ENCODE data around the gene TWF2.

The TWF2 gene

GRCh38 chr3:52198643-52199608 lies 40.0 kb downstream of the TWF2 start:
- no peak for DNase-seq

DNA sequence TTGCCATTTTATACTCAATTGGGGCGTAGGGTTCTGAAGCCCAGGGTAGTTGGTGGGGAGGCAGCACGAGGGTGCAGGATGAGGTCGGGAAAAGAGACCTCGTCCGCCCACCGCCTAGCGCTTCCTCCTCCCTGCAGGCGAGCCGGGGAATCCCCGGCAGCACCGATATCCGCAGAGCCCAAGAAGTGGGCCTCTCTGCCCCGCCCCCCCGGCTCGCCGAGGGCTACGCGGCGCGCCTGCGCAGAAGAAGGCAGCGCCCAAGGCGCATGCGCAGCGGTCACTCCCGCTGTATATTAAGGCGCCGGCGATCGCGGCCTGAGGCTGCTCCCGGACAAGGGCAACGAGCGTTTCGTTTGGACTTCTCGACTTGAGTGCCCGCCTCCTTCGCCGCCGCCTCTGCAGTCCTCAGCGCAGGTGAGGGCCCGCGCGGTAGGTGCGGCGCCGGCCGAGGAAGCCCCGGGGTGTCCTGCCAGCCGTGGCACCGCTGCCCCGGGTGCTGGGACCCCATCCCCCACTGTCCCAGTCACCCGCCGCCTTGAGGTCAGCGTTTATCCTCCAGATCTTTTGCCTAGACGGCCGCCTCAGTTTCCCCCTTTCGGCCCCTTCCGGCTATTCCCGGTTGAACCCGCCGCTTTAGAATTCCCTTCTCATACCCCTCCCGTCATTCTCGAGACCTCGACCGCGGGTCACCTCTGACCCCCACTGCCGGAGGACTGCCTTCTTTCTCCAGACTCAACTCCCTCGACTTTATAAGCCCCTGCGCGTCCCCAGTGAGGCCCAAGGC lies 40.9 kb downstream of the TWF2 start, which contains the start of gene ALAS1:
TSS of gene ALAS1 (plus strand) at position 319 of the 784 bp plus-strand sequence. CDS start 1,082 bp downstream, outside the sequence.
- peak; percentile 64 for DNase-seq

GRCh38 chr3:52197499-52197841 lies 41.5 kb downstream of the TWF2 start:
- DNase-seq, result no peak

DNA sequence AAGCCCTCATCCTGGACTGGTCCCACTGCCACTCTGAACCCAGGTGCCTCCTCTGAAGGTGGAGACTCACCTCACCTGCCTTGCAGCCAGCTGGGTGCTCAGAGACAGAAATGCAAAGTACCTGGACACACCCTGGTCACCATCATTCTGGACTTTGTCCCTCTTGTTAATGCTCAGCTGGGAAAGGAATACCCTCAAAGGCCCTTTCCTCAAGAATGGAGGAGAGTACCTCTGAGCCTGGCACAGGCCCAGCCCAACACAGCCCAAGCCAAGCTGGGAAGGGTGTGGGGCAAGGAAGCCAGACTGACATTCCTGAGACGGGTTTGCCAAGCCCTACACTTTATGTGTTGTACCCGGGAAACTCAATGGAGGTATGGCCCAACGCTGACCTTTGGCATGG lies 42.0 kb downstream of the TWF2 start:
- no peak for DNase-seq

DNA sequence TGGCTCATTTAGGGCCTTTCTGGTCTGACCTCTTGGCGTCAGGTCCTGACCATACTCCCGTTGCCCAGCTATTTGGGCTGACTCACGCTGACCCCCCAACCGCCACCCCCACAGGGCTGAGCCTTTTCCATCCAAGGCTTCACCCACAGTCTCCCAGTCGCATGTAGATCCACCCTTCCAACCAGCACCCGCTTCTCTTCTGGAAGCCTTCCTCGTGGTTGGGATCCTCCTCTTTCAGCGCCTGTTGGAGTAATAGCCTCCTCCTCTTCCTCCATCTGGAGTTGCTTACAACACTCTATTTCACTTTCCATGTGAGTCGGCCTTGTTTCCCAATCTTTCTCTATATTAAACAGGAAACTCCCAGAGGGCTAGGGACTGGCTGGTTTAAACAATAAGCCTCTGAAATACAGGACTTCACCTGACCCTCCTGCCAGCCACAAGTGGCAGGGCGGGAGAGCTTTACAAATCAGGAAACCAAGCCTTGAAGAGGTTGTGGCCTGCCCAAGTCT lies 43.1 kb downstream of the TWF2 start:
- DNase-seq, result no peak

GRCh38 chr3:52195291-52195597 lies 43.7 kb downstream of the TWF2 start:
- DNase-seq, result no peak

DNA sequence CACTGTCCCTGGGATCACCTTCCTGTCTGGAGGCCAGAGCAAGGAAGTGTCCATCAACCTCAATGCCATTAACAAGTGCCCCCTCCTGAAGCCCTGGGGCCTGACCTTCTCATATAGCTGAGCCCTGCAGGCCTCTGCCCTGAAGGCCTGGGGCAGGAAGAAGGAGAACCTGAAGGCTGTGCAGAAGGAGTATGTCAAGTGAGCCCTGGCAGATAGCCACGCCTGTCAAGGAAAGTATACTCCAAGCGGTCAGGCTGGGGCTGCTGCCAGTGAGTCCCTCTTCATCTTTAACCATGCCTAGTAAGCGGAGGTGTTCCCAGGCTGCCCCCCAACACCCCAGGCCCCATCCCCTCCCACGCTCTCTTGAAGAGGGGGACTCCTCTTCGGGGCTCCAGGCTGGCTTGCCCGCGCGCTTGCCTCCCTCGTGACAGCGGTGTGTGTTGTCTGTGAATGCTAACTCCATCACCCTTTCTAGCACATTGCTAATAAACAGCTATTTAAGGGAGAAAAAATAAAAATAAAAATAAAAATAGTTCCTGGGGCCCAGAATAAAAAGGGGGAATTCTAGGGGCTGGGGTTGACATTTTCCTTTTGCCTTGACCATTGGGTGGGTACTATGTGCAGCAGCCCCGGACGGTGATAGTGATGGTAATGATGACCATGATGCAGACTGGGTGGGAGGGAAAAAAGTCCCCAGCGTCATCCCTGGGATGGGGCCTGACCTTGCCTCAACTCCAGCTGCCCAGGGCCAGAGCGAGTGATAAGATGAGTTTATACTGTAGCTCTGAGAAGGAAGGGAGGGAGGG lies 44.3 kb downstream of the TWF2 start:
- no peak for DNase-seq

DNA sequence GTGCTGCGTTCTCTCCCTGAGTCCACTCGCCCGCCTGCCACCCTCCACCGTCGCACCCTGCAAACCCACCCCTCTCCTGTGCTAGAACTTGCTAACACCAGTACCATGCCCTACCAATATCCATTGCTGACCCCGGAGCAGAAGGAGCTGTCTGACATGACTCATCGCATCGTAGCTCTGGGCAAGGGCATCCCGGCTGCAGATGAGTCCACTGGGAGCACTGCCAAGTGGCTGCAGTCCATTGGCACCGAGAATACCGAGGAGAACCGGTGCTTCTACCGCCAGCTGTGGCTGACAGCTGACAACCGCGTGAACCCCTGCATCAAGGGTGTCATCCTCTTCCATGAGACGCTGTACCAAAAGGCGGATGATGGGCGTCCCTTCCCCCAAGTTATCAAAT lies 45.9 kb downstream of the TWF2 start:
- DNase-seq, result no peak

DNA sequence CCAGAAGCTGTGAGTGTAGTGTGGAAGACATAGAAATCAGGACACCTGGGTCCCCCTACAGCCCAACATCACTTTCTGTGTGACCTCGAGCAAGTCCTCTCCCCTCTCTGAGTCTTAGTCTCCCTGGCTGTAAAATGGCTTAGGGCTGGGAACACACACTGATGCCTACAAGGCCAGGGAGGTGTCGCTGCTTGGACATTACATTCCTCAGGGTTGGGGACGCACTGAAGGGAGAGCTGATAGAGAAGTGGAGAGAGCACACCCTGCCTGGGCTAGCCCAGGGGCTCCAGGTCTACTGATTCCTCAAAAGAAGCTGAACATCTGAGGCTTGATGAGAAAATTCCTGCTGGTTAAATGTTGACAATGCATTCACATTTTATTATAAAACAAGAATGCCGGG lies 47.3 kb downstream of the TWF2 start:
- no peak for DNase-seq

DNA sequence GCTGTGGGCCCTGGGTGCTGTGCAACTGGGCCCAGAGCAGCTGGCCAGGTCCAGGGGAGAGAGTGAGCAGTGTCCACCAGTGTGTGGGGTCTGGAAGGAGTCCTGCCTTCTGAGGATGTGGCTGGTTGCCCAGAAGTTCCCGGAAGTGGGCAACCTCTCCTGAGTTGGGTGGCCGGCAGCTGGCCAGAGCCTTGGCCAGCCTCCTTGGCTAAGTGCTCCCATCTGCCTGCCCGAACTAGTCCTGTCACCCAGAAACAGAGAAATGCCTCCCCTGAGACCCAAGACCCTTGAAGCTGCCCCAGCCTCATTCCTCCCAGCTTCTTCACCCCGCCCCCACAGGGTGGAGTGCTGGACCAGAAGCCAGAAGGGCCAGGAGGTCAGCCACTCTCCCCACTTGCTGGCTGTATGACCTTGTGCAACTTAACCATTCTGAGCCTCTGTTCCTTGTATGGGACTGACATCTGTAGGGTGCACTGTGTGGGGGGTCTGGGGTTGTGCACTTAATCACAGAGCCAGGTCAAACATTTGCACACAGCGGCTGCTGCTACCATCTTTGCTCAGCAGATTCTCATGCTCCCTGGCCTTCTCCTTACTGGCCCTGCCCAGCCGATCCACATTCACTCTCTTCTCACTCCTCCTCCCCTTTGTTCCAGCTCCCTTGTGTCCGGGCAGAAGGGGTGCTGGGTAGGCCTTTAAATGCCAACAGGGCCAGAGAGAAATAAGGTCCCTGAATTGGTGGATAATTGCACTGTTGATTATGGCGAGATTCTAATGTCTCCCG lies 48.5 kb downstream of the TWF2 start:
- DNase-seq, result no peak

DNA sequence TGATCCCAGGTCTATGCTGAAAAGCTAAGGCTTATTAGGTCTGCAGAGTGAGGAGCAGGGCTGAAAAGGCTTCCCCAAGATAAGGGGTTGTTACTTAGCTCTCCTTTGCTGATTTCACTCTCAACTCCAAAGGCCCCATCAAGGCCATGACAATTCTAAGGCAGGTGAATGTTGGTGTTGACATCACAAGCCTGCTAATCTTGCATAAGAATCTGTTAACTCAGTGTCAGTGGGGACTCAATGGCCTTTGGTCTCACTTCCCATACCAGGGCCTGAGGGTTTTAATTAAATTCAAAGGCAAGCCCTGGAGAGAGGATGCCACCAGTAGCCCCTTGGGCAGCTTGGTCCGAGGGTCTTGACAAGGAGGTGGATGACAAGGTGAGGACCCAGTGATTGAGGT lies 50.4 kb downstream of the TWF2 start:
- DNase-seq, result no peak

DNA sequence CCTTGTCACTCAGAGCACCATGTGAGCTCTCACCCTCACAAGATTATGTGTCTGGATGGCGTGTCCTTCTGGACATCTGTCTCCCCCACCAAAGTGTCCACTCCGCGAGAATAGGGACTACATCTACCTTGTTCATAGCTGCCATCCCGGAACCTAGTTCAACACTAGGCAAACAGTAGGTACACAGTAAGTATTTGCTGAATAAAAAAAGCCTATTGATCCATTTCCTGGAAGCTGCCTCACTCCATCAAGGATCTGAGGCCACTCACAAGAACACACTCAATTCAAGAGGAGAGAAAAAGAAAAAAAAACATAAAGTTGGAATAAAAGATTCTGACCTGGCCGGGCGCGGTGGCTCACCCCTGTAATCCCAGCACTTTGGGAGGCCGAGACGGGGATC lies 52.2 kb downstream of the TWF2 start:
- DNase-seq, result no peak

DNA sequence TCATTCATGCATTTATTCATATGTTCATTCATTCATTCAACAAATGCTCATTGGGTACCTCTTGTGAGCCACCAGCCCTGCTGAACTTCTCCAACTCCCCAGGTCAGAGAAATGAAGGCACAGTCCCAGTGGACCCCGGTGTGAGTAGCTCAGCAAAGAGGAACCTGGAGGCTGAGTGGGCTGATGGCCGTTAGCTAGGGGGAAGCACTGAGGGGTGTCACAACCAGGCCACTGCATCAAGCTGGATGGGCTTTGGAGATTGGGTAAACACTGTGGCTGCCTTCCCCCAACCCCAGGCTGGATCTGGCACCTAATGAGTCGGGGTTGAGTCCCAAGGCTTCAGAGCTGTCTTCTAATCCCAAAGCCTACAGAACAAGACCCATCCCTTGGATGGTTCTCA lies 53.1 kb downstream of the TWF2 start:
- DNase-seq, result no peak

DNA sequence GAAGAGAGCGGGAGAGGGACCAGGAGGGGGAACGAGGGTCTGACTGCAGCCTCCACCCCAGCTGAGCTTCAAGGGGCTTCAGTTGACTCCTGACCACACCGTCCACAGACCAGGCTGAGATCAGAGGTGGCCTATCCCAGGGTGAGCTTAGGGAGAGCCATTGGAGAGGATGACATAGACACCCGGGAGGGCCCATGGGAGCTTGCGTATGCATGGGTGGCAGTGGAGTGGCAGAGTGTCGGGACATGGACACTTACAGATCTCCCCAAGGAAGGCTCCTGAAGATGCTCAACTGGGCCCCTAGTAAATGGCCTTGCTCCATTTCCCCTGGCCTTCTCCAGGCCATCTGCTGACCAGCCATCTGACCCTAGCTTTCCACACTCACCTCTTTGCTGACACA lies 53.6 kb downstream of the TWF2 start:
- DNase-seq, result no peak

DNA sequence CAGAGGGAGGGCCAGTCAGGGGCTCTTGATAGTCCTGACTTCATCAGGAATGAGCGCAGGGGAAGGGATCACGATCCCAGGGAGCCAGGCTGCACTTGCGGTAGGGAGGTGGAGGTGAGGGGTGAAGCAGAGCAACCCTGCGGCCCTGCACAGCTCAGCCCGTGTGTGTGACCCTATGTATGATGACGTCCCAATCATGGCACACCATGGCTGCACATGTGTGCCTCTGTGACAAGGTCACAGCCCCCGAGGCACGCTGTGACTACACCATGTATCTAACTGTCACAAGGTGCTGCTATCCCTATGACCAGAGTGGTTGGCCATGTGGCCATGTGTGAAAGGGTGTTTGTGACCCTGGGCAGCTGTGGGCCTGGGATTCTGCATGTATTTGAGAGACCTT lies 54.3 kb downstream of the TWF2 start:
- no peak for DNase-seq

GRCh38 chr3:52183786-52184445 lies 55.0 kb downstream of the TWF2 start:
- no peak for DNase-seq

- no peak for DNase-seq
Observed at GRCh38 chr3:52182691-52183090, 56.3 kb downstream of the TWF2 start.

- no peak for DNase-seq
Observed at GRCh38 chr3:52182196-52182595, 56.8 kb downstream of the TWF2 start.

GRCh38 chr3:52181543-52181942 lies 57.4 kb downstream of the TWF2 start:
- no peak for DNase-seq

Measured in NCI-H2171 treated with DMSO at 0.1 percent for 48 hours (cell line).